BLaER1 (cell line): ENCODE measurements around the gene PDE7B.

Experiments
- H3K27ac ChIP-seq: shearing (Covaris generic); formaldehyde crosslinking; 2 replicates; pipeline ENCODE4 v1.8.1; 2022
- H3K27me3 ChIP-seq: shearing (Covaris generic); formaldehyde crosslinking; 2 replicates; pipeline ENCODE4 v1.8.1; 2022
- H3K36me3 ChIP-seq: shearing (Covaris generic); formaldehyde crosslinking; 2 replicates; pipeline ENCODE4 v1.8.1; 2022
- H3K4me1 ChIP-seq: shearing (Covaris generic); formaldehyde crosslinking; 2 replicates; pipeline ENCODE4 v1.8.1; 2022
- H3K4me2 ChIP-seq: shearing (Covaris generic); formaldehyde crosslinking; 2 replicates; pipeline ENCODE4 v1.8.1; 2022
- H3K4me3 ChIP-seq: shearing (Covaris generic); formaldehyde crosslinking; 2 replicates; pipeline ENCODE4 v1.8.1; 2022
- H3K9ac ChIP-seq: shearing (Covaris generic); formaldehyde crosslinking; 2 replicates; pipeline ENCODE4 v1.8.1; 2022
- H3K9me3 ChIP-seq: shearing (Covaris generic); formaldehyde crosslinking; 2 replicates; pipeline ENCODE4 v1.8.1; 2022
- H4K20me1 ChIP-seq: shearing (Covaris generic); formaldehyde crosslinking; 2 replicates; pipeline ENCODE4 v1.8.1; 2022
- Cebpa-rat ChIP-seq: shearing (Covaris generic); IDR thresholded peaks from 2 replicates; pipeline ENCODE4 v1.8.1; 2022

PDE7B gene

DNA sequence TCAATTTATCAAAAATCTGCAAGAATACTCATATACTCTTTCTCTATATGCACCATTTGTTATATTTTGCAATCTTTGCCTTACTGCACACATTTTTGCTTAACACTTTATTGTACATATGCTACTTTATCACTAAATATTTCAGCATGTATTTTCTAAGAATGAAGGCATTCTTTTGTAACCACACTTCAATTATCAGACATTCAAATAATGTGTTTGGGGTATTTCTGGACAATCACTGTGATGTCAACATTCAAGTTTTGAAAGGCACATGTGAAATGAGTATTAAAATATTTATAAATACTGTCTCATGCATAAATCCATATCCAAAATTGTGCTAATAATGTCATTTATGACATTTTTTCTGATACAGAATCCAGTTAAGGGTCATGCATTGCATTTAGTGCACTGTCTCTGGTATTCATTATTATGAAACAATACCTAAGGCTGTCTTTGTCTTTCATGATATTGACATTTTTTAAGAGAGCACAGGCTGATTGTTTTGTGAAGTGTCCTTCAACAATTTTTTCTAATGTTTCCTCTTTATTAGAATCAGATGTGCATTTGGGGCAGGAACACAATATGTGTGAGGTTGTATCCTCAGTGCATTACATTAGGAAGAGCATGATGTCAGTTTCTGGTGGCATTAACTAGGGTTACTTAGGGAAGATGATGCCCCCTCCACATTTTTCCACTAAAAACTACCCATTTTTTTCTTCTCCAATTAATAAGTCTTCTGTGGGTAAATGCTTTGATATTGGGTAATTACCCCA lies 292.9 kb downstream of the PDE7B start:
- Histone ChIP-seq H3K4me2 (no peak overlapping the region), H3K27me3 (no peaks in the 10 kb centered on the region), H3K9ac (no peak overlapping the region), H3K27ac (no peak overlapping the region), H4K20me1 (no peaks in the 10 kb centered on the region), H3K4me1 (no peaks in the 10 kb centered on the region), H3K4me3 (no peak overlapping the region), H3K36me3 (no peaks in the 10 kb centered on the region), H3K9me3 (no peaks in the 10 kb centered on the region)
- TF ChIP-seq Cebpa-rat = no peak

DNA sequence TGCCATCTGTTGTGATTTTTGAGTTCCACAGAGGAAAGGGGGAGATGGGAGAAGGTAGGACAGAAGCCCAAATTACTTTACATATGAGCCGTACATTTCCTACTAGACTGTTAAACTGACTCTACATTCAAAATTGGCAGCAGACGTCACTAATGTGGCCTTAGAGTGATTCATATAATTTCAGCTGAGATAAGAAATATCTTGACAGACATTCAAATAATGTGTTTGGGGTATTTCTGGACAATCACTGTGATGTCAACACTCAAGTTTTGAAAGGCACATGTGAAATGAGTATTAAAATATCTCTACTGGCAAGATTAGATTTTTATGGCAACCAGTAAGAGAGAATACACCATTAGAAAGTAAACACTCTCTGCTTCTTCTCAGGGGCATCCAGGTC lies 294.6 kb downstream of the PDE7B start:
- no peaks in the 10 kb centered on the region for H3K36me3 ChIP-seq
- no peaks in the 10 kb centered on the region for H4K20me1 ChIP-seq
- no peak overlapping the region for H3K4me2 ChIP-seq
- no peak overlapping the region for H3K9ac ChIP-seq
- peaks cover 6% of the 10 kb centered on the region for H3K4me1 ChIP-seq
- H3K27ac ChIP-seq = no peak overlapping the region
- H3K27me3 ChIP-seq = no peaks in the 10 kb centered on the region
- no peak for TF ChIP-seq Cebpa-rat
- no peak overlapping the region for H3K4me3 ChIP-seq
- no peaks in the 10 kb centered on the region for H3K9me3 ChIP-seq

DNA sequence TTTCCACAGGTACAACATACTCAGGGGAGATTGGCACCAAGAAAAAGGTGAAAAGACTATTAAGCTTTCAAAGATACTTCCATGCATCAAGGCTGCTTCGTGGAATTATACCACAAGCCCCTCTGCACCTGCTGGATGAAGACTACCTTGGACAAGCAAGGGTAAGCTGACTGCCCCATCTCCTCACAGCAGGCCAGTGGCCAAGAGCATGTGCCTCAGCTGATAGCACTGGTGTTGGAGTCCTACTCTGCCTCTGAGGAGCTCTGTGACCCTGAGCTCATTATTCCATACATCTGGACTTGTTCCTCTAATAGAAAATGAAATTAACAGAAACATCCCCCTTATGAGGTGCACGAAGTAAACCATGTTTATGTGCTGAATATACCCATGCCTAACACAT lies 295.8 kb downstream of the PDE7B start:
- H3K4me1 ChIP-seq = peaks cover 8% of the 10 kb centered on the region

DNA sequence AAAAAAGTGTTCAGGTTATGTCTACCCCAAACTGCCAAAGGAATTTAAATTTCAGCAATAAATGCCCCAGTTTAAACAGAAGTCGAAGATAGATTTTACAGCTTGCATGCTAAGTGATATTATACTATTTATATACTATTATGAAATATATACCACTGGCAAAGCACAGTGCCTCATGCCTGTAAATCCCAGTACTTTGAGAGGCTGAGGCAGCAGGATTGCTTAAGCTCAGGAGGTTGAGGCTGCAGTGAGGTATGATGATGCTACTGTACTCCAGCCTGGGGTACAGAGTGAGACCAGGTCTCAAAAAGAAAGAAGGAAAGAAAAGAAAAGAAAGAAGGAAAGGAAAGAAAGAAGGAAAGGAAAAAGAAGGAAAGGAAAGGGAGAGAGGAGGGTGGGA lies 296.6 kb downstream of the PDE7B start:
- no peaks in the 10 kb centered on the region for H4K20me1 ChIP-seq
- H3K9ac ChIP-seq = no peak overlapping the region
- H3K4me2 ChIP-seq = no peak overlapping the region
- TF ChIP-seq Cebpa-rat = no peak
- no peaks in the 10 kb centered on the region for H3K27me3 ChIP-seq
- no peak overlapping the region for H3K4me3 ChIP-seq
- no peaks in the 10 kb centered on the region for H3K36me3 ChIP-seq
- peaks cover 8% of the 10 kb centered on the region for H3K4me1 ChIP-seq
- H3K27ac ChIP-seq = no peak overlapping the region
- no peaks in the 10 kb centered on the region for H3K9me3 ChIP-seq

More for the DNA sequence above, 295.8 kb downstream of the PDE7B start:
- Histone ChIP-seq H3K36me3 (no peaks in the 10 kb centered on the region), H3K9me3 (no peaks in the 10 kb centered on the region), H4K20me1 (no peaks in the 10 kb centered on the region), H3K27me3 (no peaks in the 10 kb centered on the region), H3K4me2 (no peak overlapping the region), H3K9ac (no peak overlapping the region), H3K27ac (no peak overlapping the region), H3K4me3 (no peak overlapping the region)
- TF ChIP-seq Cebpa-rat = no peak

DNA sequence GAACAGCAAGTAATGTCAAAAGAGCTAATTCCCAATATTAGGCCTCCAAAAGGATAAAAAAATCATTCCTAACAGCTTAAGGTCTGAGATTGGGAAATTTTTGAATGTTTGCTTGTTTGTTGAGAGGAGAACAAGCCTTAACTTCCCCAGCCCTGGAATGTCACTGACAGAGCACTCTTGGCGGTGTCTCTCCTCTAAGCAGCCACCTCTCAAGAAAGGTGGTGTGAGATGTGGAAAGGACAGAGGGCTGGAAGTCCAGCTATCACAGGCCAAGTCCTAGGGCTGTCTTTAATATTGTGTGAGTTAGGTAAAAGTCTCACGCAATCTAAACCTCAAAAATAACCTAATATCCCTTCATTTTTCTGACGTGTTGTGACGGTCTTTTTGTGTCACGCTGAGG lies 297.0 kb downstream of the PDE7B start:
- Histone ChIP-seq H3K4me2 (no peak overlapping the region), H3K4me1 (peaks cover 8% of the 10 kb centered on the region), H3K4me3 (no peak overlapping the region), H4K20me1 (no peaks in the 10 kb centered on the region), H3K27me3 (no peaks in the 10 kb centered on the region), H3K9ac (no peak overlapping the region), H3K9me3 (no peaks in the 10 kb centered on the region), H3K36me3 (no peaks in the 10 kb centered on the region), H3K27ac (no peak overlapping the region)
- no peak for TF ChIP-seq Cebpa-rat

DNA sequence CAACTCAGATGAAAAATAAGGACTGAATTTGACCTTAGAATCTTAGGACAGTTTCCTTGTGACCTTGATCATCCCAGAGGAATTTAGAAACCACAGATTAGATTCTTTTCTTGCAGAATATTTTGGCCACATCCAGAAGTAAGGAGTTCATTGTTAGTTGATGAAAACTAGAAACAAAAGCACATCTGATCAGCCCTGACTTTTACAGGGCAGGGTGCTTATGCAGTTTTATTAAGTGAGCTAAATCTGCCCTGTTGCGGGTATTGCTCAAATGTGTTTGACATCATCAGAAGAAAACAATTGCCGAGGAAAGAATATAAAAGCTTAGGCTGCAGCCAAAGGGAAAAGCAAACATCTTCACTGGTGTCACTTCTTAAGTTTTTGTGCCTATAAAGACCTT lies 297.8 kb downstream of the PDE7B start:
- Histone ChIP-seq H3K27ac (no peak overlapping the region), H3K9me3 (no peaks in the 10 kb centered on the region), H3K27me3 (no peaks in the 10 kb centered on the region), H3K4me3 (no peak overlapping the region), H3K4me1 (peaks cover 8% of the 10 kb centered on the region), H3K36me3 (no peaks in the 10 kb centered on the region), H3K9ac (no peak overlapping the region), H3K4me2 (no peak overlapping the region), H4K20me1 (no peaks in the 10 kb centered on the region)
- TF ChIP-seq Cebpa-rat = no peak

DNA sequence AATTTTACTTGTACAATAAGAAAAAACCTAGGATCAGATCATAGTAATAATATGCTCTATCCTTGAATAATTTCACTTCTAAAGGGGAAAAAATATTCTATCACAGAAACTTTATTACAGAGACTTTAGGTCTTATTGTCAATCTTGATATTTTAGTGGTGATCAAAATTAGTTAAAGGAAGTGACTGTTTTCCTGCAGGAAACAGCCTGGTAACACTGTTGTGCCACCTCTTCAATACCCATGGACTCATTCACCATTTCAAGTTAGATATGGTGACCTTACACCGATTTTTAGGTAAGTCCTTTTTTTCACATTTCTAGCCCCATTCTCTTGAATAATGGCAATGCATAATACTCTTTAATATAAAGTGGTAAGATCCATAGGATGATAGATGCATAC lies 299.5 kb downstream of the PDE7B start:
- H3K36me3 ChIP-seq = no peaks in the 10 kb centered on the region
- H3K27ac ChIP-seq = no peak overlapping the region
- no peaks in the 10 kb centered on the region for H3K9me3 ChIP-seq
- TF ChIP-seq Cebpa-rat = no peak
- no peak overlapping the region for H3K4me3 ChIP-seq
- H3K27me3 ChIP-seq = no peaks in the 10 kb centered on the region
- H3K4me1 ChIP-seq = peaks cover 8% of the 10 kb centered on the region
- no peaks in the 10 kb centered on the region for H4K20me1 ChIP-seq
- H3K9ac ChIP-seq = no peak overlapping the region
- H3K4me2 ChIP-seq = peak overlapping the region; percentile 29

DNA sequence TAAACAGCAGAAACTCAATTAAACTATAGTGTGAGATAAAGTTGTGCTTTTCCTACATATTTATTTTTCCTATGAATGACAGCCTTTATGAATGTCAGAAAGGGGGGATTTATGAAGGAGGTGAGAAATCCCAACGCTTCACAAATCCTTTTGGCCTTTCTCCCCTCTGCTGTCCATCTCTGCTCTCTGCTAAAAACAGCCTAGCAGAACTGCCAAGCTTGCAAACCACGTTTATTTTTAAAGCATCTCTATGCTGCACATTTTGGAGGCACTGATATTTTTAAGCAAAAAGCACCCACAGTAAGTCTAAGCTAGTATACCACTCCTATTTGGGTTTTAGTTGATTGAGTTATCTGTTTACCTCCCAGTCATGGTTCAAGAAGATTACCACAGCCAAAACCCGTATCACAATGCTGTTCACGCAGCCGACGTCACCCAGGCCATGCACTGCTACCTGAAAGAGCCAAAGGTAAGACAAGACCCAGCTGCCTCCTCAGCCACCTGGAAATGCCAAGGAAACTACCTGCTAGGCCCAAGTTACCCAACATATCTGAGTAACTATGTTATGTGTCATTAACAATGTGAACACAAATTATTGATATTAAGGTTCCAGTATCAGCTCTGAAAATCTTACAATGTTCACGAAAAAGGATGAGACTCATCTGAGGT lies 302.3 kb downstream of the PDE7B start:
- no peak overlapping the region for H3K9ac ChIP-seq
- no peak for TF ChIP-seq Cebpa-rat
- no peaks in the 10 kb centered on the region for H3K9me3 ChIP-seq
- no peak overlapping the region for H3K27ac ChIP-seq
- H3K36me3 ChIP-seq = no peaks in the 10 kb centered on the region
- no peaks in the 10 kb centered on the region for H4K20me1 ChIP-seq
- H3K4me3 ChIP-seq = no peak overlapping the region
- peaks cover 8% of the 10 kb centered on the region for H3K4me1 ChIP-seq
- no peaks in the 10 kb centered on the region for H3K27me3 ChIP-seq
- no peak overlapping the region for H3K4me2 ChIP-seq

DNA sequence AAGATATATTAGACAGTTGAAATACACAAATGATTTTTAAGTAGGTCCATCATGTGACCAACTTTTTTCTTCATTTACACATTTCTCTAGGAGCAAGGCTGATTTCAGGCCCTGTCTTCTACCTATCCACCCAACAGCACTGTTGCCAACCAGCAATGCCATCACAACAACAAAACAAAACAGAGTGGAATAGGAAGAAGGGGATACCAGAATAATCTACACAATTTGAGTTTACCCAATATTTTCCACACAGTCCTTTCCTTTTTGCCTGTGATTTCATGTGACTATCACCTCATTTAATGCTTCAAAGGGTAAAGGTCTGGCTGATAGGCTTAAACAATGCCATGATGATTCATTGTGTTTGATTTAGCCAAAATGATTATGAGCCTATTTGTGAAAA lies 303.7 kb downstream of the PDE7B start:
- H3K4me1 ChIP-seq = peaks cover 8% of the 10 kb centered on the region
- H3K4me3 ChIP-seq = no peak overlapping the region
- H3K27ac ChIP-seq = no peak overlapping the region
- no peak for TF ChIP-seq Cebpa-rat
- no peaks in the 10 kb centered on the region for H3K36me3 ChIP-seq
- H3K9ac ChIP-seq = no peak overlapping the region
- H3K9me3 ChIP-seq = no peaks in the 10 kb centered on the region
- H3K4me2 ChIP-seq = no peak overlapping the region
- H4K20me1 ChIP-seq = no peaks in the 10 kb centered on the region
- H3K27me3 ChIP-seq = no peaks in the 10 kb centered on the region

DNA sequence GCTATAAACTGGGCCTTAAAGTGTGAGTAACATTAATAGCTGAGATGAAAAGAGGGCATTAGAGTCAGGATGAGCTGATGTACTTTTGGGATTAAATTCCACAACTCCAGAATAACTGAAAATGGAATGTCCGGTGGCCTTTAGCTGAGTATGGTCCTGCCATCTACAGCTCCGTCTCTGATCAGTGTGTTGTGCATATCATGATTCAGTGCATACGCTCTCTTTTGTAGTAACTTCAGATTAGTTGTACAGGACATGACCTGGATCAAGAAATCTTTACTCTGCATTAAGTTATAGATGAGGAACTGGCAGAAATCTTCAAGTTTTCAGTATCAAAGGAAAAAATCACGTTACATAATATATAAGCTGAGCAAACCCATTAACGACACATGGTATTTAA lies 306.2 kb downstream of the PDE7B start:
- Histone ChIP-seq H3K9ac (no peak overlapping the region), H3K27ac (no peak overlapping the region), H3K4me3 (no peak overlapping the region), H3K27me3 (no peaks in the 10 kb centered on the region), H4K20me1 (no peaks in the 10 kb centered on the region), H3K4me2 (no peak overlapping the region), H3K36me3 (no peaks in the 10 kb centered on the region), H3K9me3 (peaks cover 11% of the 10 kb centered on the region), H3K4me1 (no peaks in the 10 kb centered on the region)
- no peak for TF ChIP-seq Cebpa-rat
